ENCODE measurements around the gene IFT172.
"Not testable (repeated sequence)": the region's sequence is repeated elsewhere in the genome, so short reads cannot be mapped to it uniquely, and the experiment has no call there.

Gene IFT172

GRCh38 chr2:27492557-27492956 is 3.0 kb upstream of the IFT172 start:
- no peak for DNase-seq

DNA sequence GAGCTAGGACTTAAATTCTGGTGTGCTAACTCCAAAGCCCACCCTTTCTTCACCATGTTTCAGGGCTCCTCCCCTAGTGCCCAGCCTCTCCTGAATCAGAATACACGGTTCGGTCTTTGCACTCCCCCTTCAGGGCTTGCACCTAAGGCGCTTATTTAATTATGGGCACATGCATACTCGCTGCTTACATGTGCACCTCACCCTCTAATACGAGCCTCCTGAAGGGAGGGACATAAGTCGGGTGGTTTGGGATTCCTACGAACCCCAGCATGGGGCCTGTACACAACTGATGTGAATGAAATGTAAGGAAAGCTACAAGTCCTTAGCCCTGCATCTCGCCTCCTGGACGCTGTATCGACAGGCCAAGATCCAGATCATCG is 435 bp downstream of the IFT172 start:
- no peak for DNase-seq

DNA sequence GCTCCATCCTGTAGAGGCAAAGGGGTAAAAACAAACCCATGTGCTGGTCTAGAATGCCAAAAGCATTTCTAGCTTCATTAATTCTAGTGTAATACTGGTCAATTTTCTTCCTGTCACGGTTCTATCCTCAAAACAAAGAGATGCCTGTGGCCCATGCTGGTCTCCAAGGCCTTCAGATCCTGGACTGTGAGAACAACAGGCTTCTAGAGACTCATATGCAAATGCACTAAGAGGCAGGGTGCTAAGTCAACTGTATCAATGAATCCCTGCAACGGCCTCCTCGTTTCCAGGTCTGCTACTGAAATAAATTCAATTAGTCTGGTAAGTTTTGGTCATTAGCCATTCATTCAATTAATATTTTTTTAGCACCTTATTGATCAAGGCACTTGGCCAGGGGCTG is 4.0 kb downstream of the IFT172 start:
- DNase-seq: no peak

- no peak for DNase-seq
Measured at GRCh38 chr2:27471961-27472360, 17.6 kb downstream of the IFT172 start.

DNA sequence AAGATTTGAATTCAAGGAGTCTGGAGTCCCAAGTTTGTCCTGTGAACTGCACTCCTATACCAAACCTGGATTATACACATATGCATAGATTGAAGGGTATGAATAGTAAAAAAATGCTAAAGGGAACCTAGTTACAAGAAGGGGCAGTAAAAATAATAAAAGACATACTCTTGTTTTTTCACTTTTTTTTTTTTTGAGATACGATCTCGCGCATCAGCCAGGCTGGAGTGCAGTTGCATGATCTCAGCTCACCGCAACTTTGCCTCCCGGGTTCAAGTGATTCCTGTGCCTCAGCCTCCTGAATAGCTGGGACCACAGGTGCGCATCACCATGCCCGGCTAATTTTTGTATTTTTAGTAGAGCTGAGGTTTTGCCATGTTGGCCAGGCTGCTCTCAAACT is 25.1 kb downstream of the IFT172 start:
- DNase-seq: no peak

GRCh38 chr2:27461118-27461517 is 28.4 kb downstream of the IFT172 start:
- peak; percentile 50 for DNase-seq

DNA sequence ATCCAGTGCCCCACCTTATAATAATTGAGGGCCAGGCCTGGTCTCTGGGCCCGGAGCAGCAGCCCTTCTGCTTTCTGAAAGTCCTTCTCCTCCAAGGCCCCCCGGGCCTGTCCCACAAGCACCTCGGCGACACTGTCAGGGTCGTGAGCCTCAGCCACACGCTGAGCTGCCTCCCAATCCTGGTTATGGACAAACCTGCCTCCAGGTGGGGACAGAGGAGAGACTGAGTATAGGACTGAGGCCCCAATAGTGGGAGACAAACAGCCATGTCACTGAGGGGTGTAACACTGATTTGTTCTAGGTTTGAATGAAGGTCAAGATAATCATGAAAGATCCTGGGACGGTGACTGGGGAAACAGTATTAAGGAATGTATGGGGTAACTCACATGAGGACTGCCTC is 35.6 kb downstream of the IFT172 start:
- DNase-seq: no peak

GRCh38 chr2:27451095-27451494 is 38.4 kb downstream of the IFT172 start:
- no peak for DNase-seq

GRCh38 chr2:27448381-27448780 is 41.2 kb downstream of the IFT172 start:
- DNase-seq: no peak

- peak; percentile 60 for DNase-seq
Measured at GRCh38 chr2:27446057-27446456, 43.5 kb downstream of the IFT172 start.

DNA sequence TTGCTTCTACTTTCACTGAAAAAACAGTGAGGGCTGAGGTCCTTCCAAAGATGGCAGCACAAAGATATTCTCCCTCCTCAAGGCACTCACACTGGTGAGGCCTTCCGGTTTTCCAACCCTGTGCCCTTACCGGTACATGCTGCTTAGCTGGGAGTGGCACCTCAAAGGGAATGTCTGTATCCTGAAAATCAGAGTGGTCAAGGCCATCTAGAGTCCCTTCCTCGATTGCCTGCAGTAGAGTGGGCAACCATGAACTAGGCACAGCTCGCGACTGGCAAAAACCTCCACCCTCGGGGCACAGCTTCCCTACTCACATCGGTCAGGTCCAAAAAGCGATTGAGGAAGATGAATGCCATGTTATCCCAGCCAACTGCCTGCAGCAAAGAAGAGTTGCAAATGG is 43.9 kb downstream of the IFT172 start:
- no peak for DNase-seq

- DNase-seq: no peak
Measured at GRCh38 chr2:27445155-27445554, 44.4 kb downstream of the IFT172 start.

- no peak for DNase-seq
Measured at GRCh38 chr2:27442920-27443282, 46.6 kb downstream of the IFT172 start.

DNA sequence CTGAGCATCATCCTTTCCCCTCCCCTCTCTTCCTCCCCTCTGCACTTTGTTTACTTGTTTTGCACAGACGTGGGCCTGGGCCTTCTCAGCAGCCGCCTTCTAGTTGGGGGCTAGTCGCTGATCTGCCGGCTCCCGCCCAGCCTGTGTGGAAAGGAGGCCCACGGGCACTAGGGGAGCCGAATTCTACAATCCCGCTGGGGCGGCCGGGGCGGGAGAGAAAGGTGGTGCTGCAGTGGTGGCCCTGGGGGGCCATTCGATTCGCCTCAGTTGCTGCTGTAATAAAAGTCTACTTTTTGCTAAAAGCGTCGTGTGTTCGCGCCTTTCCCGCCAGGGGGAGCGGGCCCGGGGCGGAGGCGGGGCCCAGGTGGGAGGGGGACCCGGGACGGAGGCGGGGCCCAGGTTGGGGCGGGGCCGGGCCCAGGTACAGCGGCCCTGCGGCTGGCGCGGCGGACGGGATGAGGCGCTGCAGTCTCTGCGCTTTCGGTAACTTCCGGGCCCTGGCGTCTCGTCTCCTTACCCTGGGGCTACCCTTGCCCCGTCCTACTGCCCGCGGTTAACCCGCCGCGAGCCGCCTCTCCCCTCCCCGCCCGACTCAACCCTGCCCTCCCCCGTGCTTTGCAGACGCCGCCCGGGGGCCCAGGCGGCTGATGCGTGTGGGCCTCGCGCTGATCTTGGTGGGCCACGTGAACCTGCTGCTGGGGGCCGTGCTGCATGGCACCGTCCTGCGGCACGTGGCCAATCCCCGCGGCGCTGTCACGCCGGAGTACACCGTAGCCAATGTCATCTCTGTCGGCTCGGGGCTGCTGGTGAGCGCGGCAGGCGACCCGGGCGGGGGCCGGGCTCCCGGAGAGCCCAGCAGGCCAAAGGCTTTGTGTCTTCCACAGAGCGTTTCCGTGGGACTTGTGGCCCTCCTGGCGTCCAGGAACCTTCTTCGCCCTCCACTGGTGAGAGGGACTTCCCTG is 47.3 kb downstream of the IFT172 start, which contains the start of gene KRTCAP3:
Gene KRTCAP3 (plus strand): TSS at position 424 of the 962 bp plus-strand sequence. CDS start 32 bp downstream, at position 456.
- DNase-seq: no peak

GRCh38 chr2:27441226-27441926 is 48.2 kb downstream of the IFT172 start:
- DNase-seq: no peak

DNA sequence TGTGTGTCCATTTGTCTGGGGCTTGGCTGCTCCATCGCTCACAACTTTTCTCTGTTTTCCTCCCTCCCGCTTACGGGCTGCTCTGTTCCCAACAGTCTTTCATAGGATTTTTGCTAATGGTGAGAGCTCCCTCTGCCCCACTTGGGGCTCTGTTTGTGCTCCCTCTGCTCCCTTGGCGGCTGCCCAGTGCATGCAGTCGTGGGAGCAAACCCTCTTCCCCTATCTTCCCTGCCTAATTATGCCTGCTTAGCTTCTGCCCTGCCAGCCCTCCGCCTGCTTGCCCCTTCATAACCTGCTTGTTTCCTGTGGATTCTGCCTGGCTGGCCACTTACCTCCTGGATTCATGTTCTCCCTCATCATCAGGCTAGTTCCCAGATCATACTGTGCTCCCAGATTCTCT is 53.9 kb downstream of the IFT172 start:
- DNase-seq: no peak

DNA sequence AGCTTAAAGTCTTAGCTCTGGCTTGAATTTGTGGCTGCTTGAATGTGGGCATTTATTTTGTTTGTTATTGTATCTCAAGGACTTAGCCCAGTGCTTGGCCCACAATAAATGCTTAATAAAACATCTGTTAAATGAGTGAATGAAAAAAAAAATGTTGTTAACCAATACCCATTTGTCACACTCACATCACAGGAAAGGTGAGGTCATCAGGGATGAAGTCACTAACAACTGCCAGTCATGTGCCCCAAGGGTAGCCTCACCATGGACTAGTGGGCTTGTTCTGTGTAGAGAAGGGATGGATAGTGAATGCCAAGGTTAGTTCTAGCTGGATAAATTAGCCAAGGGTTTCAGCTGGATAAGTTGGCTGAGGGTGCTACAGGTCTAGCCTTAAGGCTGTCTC is 58.1 kb downstream of the IFT172 start:
- DNase-seq: no peak

- no peak for DNase-seq
Measured at GRCh38 chr2:27428978-27429541, 60.5 kb downstream of the IFT172 start.

DNA sequence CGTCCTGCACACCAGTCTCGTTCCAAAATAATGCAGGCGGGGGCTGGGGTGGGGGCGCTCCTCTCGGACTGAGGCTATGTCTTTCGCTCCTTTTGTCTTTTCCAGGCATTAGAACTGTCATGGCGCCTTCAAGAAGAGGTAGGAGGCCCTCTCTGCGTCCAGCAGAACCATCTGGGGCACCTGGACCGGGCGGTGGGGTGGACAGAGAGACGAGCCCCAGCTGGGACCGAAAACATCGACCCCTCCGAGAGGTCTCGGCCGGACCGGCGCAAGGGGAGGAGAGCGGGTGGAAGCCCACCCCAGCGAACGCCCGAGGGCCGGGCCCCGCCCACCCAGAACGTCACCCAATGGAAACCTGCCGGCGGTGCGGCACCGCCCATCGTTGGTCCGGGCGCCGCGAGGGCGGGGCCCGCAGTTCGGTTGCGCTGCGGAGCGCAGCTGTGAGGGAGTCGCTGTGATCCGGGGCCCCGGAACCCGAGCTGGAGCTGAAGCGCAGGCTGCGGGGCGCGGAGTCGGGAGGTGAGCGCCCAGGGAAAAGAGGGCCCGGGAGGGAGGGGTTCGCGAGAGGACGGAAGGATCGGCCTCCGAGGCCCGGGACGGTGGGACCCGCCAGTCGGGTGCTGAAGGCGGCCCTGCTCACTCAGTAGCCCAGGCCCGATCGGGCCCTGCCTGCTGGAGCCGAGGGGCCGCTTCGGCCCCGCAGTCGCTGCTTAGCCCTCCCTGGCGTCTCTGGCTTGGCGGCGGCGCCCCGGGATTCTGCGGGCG is 61.1 kb downstream of the IFT172 start, which contains the start of gene NRBP1:
Gene NRBP1 (plus strand): TSS at position 419 of the 765 bp plus-strand sequence. CDS start 4,643 bp downstream, outside the sequence.
- peak; percentile 57 for DNase-seq

- no peak for DNase-seq
Measured at GRCh38 chr2:27427863-27428212, 61.7 kb downstream of the IFT172 start.

GRCh38 chr2:27425039-27425438 is 64.5 kb downstream of the IFT172 start:
- DNase-seq: not testable (repeated sequence)

GRCh38 chr2:27422958-27423357 is 66.6 kb downstream of the IFT172 start:
- no peak for DNase-seq

All from NCI-H2029 treated with DMSO at 0.1 percent for 48 hours (cell line).